WI38 (cell line): Measurements from ENCODE around the gene ELAPOR1.

Experiments
- H3K4me3 ChIP-seq: 2 replicates; pipeline ENCODE4 v1.5.1; 2011; ENCODE audit warnings: low read depth, mild to moderate bottlenecking, control low read depth, low read length
- TF ChIP-seq, protein P1 (sequence below): IDR thresholded peaks from 2 replicates; pipeline ENCODE4 v1.5.1; 2012; ENCODE audit warnings: low read depth, mild to moderate bottlenecking, control low read depth, low read length

ELAPOR1 gene

GRCh38 chr1:109151146-109151990, 37.5 kb downstream of the ELAPOR1 start:
- TF ChIP-seq, protein P1, sequence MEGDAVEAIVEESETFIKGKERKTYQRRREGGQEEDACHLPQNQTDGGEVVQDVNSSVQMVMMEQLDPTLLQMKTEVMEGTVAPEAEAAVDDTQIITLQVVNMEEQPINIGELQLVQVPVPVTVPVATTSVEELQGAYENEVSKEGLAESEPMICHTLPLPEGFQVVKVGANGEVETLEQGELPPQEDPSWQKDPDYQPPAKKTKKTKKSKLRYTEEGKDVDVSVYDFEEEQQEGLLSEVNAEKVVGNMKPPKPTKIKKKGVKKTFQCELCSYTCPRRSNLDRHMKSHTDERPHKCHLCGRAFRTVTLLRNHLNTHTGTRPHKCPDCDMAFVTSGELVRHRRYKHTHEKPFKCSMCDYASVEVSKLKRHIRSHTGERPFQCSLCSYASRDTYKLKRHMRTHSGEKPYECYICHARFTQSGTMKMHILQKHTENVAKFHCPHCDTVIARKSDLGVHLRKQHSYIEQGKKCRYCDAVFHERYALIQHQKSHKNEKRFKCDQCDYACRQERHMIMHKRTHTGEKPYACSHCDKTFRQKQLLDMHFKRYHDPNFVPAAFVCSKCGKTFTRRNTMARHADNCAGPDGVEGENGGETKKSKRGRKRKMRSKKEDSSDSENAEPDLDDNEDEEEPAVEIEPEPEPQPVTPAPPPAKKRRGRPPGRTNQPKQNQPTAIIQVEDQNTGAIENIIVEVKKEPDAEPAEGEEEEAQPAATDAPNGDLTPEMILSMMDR, result no peak
- no peak overlapping the region for H3K4me3 ChIP-seq

DNA sequence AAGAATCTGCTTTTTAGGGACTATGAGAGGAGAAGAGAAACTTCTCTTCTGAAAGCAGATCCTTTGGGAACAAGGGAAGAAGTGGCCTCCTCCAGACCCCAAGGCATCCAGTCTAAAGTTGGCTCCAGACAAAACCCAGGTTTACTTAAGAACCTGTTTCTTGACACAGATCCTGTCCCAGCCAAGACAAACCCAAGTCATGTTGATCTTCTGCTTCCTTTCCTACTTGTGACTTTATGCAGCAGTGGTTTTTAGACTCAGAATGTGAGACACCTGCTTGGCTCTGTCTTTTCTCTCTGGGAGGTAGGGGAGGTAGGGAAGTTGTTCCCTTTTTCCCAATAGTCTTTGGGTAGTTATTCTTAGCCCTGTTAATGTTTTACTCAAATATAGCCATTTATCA, 38.3 kb downstream of the ELAPOR1 start:
- no peak overlapping the region for H3K4me3 ChIP-seq
- TF ChIP-seq, protein P1, result no peak

DNA sequence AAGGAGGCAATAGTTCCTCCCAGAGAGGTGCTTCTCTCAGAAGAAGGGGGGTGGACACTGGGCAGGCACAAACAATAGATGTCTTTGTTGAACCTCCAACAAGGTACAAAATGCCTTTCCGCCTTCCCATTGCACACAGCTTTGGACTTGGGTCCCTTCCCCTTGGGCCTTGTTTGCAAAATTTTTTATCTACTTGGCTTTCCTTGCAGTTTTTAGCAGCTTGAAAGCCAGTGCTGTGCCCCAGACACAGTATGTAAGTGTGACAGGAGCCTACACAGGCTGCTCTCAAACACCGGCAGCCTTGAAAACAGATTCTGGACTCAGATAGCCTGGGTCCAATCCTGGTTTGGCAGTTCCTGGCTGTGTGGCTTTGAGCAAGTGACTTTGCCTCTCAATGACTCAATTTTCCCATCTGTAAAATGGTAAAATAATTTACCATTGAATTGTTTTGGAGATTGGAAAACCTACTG, 43.0 kb downstream of the ELAPOR1 start:
- TF ChIP-seq, protein P1, result no peak
- no peak overlapping the region for H3K4me3 ChIP-seq

DNA sequence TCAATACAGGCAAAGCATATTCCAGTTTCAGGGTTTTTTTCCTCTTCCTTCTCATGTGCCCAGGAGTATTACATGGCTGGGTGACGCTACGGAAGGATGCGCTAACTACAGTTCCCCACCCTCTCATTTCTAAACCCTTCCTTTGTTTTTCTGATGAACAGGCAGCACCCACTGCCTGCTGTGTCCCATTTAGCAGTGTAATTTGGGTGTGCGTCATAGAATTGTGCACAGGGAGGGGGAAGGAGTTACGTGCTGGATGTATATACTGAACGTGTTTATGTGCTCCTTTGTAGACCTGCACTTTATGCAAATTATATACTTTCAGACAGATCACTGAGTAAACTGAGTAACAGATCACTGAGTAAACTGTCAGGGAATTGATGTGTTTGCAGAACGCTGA, 44.5 kb downstream of the ELAPOR1 start:
- H3K4me3 ChIP-seq, result no peak overlapping the region
- TF ChIP-seq, protein P1, result no peak

- TF ChIP-seq, protein P1, result no peak
- no peak overlapping the region for H3K4me3 ChIP-seq
Measured at GRCh38 chr1:109159326-109159725, 45.4 kb downstream of the ELAPOR1 start.

GRCh38 chr1:109160071-109160840, 46.3 kb downstream of the ELAPOR1 start:
- TF ChIP-seq, protein P1, result no peak
- H3K4me3 ChIP-seq, result no peak overlapping the region
